GM12878 (cell line): ENCODE results near the gene ZFTA.

Experiments used
- BHLHE40 ChIP-seq, 2 experiments: fragments of 450-650 bp in 1 of 2; IDR thresholded peaks; 2 replicates each; pipeline ENCODE4 v1.6.1; 2011 to 2017; ENCODE audit warnings: low read depth in 2 of 2, borderline replicate concordance in 1 of 2, improper control_type of control experiment in 1 of 2, low read length in 1 of 2, mild to moderate bottlenecking in 1 of 2
- CTCF ChIP-seq, 3 experiments: IDR thresholded peaks in 2 of 3; conservative IDR thresholded peaks in 1 of 3; 2 replicates each; pipeline ENCODE4 v1.5.1; 2011; ENCODE audit warnings: low read depth in 3 of 3, low read length in 3 of 3, mild to moderate bottlenecking in 3 of 3, control low read depth in 2 of 3, moderate library complexity in 2 of 3, inconsistent platforms in 1 of 3, mixed read lengths in 1 of 3; ENCODE audit not compliant: control insufficient read depth in 2 of 3, insufficient read depth in 1 of 3; ENCODE audit errors: extremely low read depth in 1 of 3
- EZH2 ChIP-seq: IDR thresholded peaks from 2 replicates; pipeline ENCODE4 v1.6.1; 2012; ENCODE audit warnings: low read depth, mild to moderate bottlenecking, control low read depth, inconsistent platforms, low read length, borderline replicate concordance; ENCODE audit not compliant: control insufficient read depth
- TAF1 ChIP-seq: IDR thresholded peaks from 2 replicates; pipeline ENCODE4 v1.6.1; 2011; ENCODE audit warnings: mild to moderate bottlenecking, low read depth, low read length, borderline replicate concordance

GRCh38 chr11:63747011-63747410, 21.6 kb downstream of the ZFTA start:
- no peak for TF ChIP-seq BHLHE40 (IDR thresholded peaks at IDR 0.05; ENCODE audit: borderline replicate concordance in 1 of 2, low read depth in 2 of 2, low read length in 1 of 2)
- TF ChIP-seq CTCF (IDR thresholded peaks at IDR 0.05 in 2 of 3, conservative IDR thresholded peaks at IDR 0.05 in 1 of 3; ENCODE audit: control insufficient read depth in 2 of 3, extremely low read depth in 1 of 3, insufficient read depth in 1 of 3, low read depth in 3 of 3, low read length in 3 of 3), result no peak
- TF ChIP-seq TAF1, result no peak
- TF ChIP-seq EZH2, result no peak
